GM12874 (cell line): ENCODE measurements around the gene ADARB1.

Experiments used
- TF ChIP-seq, protein P1 (sequence below): IDR thresholded peaks from 2 replicates; pipeline ENCODE4 v1.5.1; 2011; ENCODE audit warnings: low read depth, mild to moderate bottlenecking, control low read depth, low read length, moderate library complexity; ENCODE audit not compliant: insufficient read depth

The ADARB1 gene

GRCh38 chr21:45252448-45252925 lies 178.1 kb downstream of the ADARB1 start:
- TF ChIP-seq, protein P1, sequence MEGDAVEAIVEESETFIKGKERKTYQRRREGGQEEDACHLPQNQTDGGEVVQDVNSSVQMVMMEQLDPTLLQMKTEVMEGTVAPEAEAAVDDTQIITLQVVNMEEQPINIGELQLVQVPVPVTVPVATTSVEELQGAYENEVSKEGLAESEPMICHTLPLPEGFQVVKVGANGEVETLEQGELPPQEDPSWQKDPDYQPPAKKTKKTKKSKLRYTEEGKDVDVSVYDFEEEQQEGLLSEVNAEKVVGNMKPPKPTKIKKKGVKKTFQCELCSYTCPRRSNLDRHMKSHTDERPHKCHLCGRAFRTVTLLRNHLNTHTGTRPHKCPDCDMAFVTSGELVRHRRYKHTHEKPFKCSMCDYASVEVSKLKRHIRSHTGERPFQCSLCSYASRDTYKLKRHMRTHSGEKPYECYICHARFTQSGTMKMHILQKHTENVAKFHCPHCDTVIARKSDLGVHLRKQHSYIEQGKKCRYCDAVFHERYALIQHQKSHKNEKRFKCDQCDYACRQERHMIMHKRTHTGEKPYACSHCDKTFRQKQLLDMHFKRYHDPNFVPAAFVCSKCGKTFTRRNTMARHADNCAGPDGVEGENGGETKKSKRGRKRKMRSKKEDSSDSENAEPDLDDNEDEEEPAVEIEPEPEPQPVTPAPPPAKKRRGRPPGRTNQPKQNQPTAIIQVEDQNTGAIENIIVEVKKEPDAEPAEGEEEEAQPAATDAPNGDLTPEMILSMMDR = no peak

GRCh38 chr21:45253180-45253579 lies 178.8 kb downstream of the ADARB1 start:
- TF ChIP-seq, protein P1 = no peak

- TF ChIP-seq, protein P1 = no peak
These were observed 179.5 kb downstream of the ADARB1 start for GRCh38 chr21:45253633-45254459.

GRCh38 chr21:45254460-45254930 lies 180.1 kb downstream of the ADARB1 start:
- TF ChIP-seq, protein P1 = no peak

GRCh38 chr21:45255381-45256020 lies 181.1 kb downstream of the ADARB1 start:
- TF ChIP-seq, protein P1 = no peak

DNA sequence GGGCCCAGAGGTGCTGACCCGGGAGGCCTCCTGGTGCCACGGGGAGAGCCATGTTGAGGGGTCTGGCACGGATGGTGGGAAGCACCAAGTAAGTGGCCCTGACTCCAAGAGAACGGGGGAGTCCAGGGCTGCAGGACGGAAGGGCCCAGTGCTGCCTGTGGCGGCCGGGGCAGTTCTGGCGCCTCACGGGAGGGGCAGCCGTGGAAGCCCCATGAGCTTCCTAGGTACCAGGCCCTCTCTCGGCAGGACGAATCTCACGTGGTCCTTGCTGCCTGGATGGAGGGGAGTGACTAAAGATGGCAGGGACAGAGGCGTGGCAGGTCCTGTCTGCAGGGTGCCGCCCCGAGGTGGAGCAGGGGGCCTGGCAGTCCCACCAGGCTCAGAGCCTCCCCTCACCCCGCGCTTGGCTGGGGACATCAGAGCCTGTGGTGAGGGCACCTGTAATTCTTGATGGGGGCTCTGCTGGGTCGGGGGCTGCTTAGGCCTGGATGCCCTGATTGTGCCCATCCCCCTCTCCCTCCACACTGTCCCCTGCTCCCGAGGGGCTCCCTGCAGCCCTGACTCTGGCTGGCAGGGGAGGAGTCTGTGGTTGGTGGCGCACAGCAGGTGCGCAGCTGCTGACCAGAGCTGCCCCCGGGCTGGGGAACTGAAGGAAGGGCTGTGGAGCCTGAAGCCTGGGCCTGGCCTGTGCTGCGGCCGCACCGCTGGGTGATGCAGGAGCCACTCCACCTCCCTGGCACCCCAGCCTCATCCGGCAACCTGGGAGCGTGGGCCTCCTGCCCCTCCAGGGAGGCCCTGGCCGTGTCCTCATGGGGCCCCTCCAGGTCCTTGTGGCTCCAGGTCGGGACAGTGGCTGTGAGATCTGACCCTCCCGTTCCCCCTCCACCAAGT lies 181.9 kb downstream of the ADARB1 start:
- TF ChIP-seq, protein P1 = no peak
